T-helper 9 cell (primary cell): ENCODE results near the gene CLEC4G.
"Not testable (repeated sequence)": the region's sequence is repeated elsewhere in the genome, so short reads cannot be mapped to it uniquely, and the experiment has no call there.

Source experiments
- DNase-seq: peaks from one replicate; pipeline ENCODE4 v3.0.0-alpha.2; 2020
- total RNA-seq, 2 donors: gene quantifications; one replicate each; lab custom pipeline; 2026; lab: John Stamatoyannopoulos, UW

CLEC4G gene, protein sequence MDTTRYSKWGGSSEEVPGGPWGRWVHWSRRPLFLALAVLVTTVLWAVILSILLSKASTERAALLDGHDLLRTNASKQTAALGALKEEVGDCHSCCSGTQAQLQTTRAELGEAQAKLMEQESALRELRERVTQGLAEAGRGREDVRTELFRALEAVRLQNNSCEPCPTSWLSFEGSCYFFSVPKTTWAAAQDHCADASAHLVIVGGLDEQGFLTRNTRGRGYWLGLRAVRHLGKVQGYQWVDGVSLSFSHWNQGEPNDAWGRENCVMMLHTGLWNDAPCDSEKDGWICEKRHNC
- total RNA-seq = 0 reads per million in 2 donors

DNA sequence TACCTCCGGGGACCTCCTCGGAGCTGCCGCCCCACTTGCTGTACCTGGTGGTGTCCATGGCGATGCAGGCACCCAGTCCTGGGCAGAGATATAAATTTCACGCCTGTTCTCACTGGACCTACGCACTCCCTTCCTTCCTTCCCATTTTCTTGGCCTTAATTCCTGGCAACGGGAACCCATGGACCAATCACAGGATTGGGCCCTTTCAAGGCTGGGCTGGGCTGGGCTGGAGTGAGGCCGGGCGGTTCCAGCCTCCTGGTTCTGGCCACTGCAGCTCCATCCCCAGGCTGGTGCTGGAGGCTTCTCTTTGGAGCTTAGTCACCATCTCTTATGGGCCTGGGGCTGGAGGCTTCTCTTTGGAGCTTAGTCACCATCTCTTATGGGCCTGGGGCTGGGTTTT lies at the start of gene CLEC4G:
TSS of gene CLEC4G (minus strand) at position 66 of the 400 bp plus-strand sequence. CDS start at position 58, 8 bp downstream.
- DNase-seq = no peak

- DNase-seq = no peak
Measured at GRCh38 chr19:7781157-7781556, 49.2 kb upstream of the CLEC4G start.

DNA sequence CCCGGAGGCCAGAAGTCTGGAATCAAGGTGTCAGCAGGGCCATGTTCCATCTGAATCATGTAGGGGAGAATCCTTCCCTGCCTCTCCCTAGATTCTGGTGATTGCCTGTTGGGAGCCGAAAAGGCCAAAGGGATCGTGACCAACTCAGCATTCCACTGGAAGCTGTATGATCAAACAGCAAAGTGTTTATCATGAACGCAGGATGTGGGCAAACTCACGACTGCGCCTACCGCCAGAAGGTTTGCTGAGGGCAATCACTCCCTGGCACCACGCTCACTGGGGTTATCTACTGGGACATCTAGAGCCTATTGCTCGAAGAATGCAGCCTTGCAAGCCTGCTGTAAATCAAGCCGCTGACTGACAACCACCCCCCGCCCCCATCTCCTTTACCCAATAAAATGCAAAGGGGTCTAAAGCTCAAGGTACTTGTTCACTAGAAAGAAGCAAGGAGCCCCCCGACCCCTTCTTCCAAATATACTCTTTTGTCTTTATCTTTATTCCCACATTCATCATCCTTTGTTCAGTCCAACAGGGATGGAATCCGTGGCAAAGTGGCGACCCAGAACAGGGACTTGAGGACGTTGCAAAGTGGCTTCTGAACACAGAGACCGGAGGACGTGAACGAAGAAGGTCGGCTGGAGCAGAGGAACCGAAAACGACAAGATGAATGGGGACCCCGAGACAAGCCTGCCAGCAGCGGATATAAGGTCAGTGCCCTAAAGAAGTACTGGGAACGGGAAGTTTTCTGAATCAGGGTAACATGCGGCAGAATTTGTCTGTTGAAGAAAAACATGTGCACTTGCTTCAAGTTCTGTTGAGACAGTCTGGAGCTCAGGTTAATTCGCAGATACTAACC lies 47.9 kb upstream of the CLEC4G start:
- no peak for DNase-seq

GRCh38 chr19:7778081-7778480 lies 46.2 kb upstream of the CLEC4G start:
- DNase-seq = no peak

DNA sequence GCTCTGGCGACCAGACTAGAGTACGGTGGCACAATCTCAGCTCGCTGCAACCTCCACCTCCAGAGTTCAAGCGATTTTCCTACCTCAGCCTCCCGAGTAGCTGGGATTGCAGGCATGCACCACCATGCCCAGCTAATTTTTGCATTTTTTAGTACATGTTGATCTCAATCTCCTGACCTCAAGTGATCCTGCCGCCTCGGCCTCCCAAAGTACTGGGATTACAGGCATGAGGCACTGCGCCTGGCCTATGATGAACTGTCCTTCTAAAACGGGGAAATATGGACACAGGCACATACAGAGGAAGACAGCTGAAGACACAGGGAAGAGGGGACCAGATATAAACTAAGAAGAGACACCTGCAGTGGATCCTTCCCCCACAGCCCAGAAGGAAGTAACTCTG lies 43.9 kb upstream of the CLEC4G start:
- no peak for DNase-seq

- no peak for DNase-seq
Measured at GRCh38 chr19:7773841-7774240, 41.9 kb upstream of the CLEC4G start.

GRCh38 chr19:7772752-7773291 lies 40.9 kb upstream of the CLEC4G start:
- no peak for DNase-seq

GRCh38 chr19:7771072-7771471 lies 39.2 kb upstream of the CLEC4G start:
- no peak for DNase-seq

DNA sequence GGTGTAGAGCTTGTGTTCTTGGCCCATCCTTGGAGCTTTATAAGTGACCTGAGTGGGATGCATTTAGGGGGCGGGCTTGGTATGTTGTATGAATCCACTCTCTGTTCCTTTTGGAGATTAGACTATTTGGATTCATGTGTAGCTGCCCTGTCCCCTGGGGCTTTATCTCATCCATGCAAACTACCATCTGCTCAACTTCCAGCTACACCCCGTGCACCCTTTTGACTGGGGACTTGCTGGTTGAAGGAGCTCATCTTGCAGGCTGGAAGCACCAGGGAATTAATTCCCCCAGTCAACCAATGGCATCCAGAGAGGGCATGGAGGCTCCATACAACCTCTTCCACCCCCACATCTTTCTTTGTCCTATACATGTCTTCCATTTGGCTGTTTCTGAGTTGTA lies 37.3 kb upstream of the CLEC4G start:
- no peak for DNase-seq

GRCh38 chr19:7767487-7767886 lies 35.6 kb upstream of the CLEC4G start:
- DNase-seq = no peak

DNA sequence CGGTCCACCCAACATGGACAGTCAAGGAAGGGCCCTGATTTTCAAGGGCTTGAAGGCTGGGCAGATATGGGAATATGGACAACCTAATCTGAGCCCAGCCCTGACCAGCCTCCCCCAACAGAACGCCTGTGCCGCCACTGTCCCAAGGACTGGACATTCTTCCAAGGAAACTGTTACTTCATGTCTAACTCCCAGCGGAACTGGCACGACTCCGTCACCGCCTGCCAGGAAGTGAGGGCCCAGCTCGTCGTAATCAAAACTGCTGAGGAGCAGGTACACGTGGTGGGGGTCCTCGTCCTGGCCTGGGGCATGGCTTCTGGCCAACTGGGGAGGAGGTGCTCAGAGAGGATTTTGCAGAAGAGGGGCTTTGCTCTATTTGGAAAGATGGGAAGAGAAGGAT lies 34.6 kb upstream of the CLEC4G start:
- DNase-seq = no peak

DNA sequence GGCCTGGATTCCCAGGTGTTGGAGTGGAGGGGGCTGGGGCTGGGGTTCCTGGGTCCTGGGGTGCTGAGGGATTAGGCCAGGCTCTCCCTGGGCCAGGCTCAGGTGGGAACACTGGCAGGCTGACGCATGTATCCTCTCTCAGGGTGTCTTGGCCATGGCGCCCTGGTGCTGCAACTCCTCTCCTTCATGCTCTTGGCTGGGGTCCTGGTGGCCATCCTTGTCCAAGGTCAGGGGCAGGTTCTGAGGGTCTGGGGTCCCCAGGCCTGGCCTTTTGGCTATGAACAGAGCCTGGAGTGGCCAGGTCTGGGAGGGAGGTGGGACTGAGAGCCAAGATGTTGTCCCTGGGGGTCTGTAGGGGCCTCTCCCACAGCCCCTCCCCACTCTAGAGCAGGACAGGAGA lies 33.1 kb upstream of the CLEC4G start:
- DNase-seq = not testable (repeated sequence)

- DNase-seq = not testable (repeated sequence)
Measured at GRCh38 chr19:7764157-7764556, 32.2 kb upstream of the CLEC4G start.

DNA sequence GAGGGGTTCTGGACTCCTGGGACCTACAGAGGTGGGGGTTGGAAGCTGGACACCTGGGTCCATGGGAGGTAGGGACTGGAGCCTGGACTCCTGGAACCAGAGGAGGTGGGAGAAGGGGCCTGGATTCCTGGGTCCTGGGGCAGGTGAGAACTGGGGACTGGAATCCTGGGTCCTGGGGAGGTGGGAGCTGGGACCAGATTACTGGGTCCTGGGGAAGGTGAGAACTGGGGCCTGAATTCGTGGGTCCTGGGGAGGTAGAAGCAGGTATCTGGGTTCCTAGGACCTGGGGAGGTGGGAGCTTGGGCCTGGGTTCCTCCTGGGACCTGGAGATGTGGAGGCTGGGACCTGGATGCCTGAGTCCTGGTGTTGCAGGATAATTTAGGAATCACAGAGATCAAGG lies 31.8 kb upstream of the CLEC4G start:
- no peak for DNase-seq

GRCh38 chr19:7762719-7763293 lies 30.9 kb upstream of the CLEC4G start, which contains the start of gene CLEC4M:
TSS of gene CLEC4M (plus strand) at chr19:7763243. CDS start at chr19:7763267, 24 bp downstream.
- no peak for DNase-seq

DNA sequence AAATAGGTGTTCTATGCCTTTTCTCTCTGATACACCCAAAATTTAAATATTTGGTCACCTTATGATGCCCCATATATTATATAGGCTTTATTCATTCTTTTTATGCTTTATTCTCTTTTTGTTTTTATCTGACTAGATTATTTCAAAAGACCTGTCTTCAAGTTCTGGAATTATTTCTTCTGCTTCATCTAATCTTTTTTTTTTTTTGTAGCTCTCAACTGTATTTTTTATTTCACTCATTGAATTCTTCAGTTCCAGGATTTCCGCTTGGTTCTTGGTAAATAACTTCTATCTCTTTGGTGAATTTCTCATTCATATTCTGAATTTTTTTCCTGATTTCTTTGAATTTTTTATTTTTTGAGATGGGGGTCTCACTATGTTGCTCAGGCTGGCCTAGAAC lies 27.2 kb upstream of the CLEC4G start:
- no peak for DNase-seq

GRCh38 chr19:7757358-7757757 lies 25.4 kb upstream of the CLEC4G start:
- no peak for DNase-seq

- no peak for DNase-seq
Measured at GRCh38 chr19:7756258-7756657, 24.3 kb upstream of the CLEC4G start.

GRCh38 chr19:7751157-7751783 lies 19.4 kb upstream of the CLEC4G start:
- DNase-seq = no peak

- no peak for DNase-seq
Measured at GRCh38 chr19:7748756-7749155, 16.8 kb upstream of the CLEC4G start.

DNA sequence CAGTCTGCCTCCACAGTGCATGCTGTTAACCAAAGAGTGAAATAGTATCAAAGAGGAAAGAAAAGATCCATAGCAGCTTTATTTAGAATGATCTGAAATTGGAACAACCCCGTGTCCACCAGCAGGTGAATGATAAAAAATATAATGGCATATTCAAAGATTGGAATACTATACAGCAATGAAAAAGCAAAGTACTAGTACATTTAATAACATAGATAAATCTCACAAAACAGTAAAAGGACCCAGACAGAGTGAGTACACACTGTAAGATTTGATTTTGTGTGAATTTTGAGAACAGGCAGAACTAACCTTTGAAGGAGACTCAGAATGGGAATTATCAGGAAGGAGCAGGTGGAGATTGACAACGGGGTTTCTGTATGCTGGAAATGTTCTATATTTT lies 16.3 kb upstream of the CLEC4G start:
- no peak for DNase-seq
